ENCODE data around the gene TRIM31.

DNA sequence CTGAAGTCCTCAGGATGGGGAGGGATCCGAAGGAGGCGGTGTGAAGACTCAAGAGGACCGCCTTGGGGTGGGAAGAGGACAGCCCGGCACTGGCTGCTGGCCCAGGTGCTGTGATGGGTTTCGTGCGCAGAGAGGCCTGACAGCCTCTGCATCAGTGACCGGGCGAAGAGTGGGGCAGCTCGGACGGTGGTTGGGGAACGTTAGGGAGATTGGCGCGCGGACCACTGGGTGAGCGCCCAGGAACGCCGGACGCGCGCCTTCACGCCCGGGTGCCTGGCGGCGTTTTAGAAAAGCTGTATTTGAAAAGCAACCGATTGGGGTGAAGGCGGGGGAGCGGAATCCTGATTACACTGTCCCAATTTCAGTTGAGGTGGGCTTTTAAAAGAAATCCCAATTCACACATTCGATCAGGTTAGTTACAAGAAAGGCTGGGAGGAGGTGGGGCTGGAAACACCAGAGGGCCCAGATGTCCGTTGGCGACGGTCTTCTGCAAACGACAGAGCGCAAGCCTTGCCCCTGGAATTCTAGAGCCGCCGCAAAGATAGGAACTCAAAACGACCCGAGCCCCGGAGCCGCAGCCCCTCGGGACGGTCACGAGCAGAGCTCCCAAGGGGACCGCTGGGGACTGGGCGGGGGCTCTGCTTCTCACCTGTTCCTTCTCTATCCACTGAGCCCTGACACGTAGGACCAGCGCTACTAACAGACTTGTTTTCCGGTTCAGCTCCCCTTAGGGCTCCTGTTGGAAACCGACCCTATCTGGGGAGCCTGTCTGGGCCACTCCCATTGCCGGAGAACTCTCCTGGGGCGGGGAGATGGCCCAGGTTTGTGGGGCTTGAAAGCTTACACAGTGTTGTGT is 14.6 kb upstream of the TRIM31 start:
- TF ChIP-seq, protein P1, sequence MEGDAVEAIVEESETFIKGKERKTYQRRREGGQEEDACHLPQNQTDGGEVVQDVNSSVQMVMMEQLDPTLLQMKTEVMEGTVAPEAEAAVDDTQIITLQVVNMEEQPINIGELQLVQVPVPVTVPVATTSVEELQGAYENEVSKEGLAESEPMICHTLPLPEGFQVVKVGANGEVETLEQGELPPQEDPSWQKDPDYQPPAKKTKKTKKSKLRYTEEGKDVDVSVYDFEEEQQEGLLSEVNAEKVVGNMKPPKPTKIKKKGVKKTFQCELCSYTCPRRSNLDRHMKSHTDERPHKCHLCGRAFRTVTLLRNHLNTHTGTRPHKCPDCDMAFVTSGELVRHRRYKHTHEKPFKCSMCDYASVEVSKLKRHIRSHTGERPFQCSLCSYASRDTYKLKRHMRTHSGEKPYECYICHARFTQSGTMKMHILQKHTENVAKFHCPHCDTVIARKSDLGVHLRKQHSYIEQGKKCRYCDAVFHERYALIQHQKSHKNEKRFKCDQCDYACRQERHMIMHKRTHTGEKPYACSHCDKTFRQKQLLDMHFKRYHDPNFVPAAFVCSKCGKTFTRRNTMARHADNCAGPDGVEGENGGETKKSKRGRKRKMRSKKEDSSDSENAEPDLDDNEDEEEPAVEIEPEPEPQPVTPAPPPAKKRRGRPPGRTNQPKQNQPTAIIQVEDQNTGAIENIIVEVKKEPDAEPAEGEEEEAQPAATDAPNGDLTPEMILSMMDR (IDR thresholded peaks at IDR 0.05; ENCODE audit: poor library complexity, severe bottlenecking) = no peak
- TF ChIP-seq RAD21 (conservative IDR thresholded peaks at IDR 0.05) (no peak), EZH2 (IDR thresholded peaks at IDR 0.05; ENCODE audit: borderline replicate concordance, insufficient read depth, low read length, poor library complexity, severe bottlenecking) (no peak), POLR2AphosphoS5 (IDR thresholded peaks at IDR 0.05) (no peak), EP300 (conservative IDR thresholded peaks at IDR 0.05; ENCODE audit: poor library complexity, severe bottlenecking) (no peak), TAF1 (IDR thresholded peaks at IDR 0.05; ENCODE audit: low read depth) (no peak)
- TF ChIP-seq, protein P2, sequence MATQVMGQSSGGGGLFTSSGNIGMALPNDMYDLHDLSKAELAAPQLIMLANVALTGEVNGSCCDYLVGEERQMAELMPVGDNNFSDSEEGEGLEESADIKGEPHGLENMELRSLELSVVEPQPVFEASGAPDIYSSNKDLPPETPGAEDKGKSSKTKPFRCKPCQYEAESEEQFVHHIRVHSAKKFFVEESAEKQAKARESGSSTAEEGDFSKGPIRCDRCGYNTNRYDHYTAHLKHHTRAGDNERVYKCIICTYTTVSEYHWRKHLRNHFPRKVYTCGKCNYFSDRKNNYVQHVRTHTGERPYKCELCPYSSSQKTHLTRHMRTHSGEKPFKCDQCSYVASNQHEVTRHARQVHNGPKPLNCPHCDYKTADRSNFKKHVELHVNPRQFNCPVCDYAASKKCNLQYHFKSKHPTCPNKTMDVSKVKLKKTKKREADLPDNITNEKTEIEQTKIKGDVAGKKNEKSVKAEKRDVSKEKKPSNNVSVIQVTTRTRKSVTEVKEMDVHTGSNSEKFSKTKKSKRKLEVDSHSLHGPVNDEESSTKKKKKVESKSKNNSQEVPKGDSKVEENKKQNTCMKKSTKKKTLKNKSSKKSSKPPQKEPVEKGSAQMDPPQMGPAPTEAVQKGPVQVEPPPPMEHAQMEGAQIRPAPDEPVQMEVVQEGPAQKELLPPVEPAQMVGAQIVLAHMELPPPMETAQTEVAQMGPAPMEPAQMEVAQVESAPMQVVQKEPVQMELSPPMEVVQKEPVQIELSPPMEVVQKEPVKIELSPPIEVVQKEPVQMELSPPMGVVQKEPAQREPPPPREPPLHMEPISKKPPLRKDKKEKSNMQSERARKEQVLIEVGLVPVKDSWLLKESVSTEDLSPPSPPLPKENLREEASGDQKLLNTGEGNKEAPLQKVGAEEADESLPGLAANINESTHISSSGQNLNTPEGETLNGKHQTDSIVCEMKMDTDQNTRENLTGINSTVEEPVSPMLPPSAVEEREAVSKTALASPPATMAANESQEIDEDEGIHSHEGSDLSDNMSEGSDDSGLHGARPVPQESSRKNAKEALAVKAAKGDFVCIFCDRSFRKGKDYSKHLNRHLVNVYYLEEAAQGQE (IDR thresholded peaks at IDR 0.05; ENCODE audit: borderline replicate concordance) = no peak

All from neural cell (in vitro differentiated cells).